Activated CD4-positive, CD25-positive, alpha-beta regulatory T cell treated with anti-CD3 and anti-CD28 coated beads, Interleukin-2, amount 50 U/mL, for 16 hours (primary cell): ENCODE results near the gene CTDSPL.

ENCODE experiments used
- DNase-seq: peaks from one replicate; pipeline ENCODE4 v3.0.0-alpha.2; 2020; ENCODE audit warnings: low read depth, low spot score

Gene CTDSPL

GRCh38 chr3:37942646-37943045 lies 81.0 kb downstream of the CTDSPL start:
- no peak for DNase-seq

GRCh38 chr3:37943126-37943525 lies 81.4 kb downstream of the CTDSPL start:
- DNase-seq, result no peak

DNA sequence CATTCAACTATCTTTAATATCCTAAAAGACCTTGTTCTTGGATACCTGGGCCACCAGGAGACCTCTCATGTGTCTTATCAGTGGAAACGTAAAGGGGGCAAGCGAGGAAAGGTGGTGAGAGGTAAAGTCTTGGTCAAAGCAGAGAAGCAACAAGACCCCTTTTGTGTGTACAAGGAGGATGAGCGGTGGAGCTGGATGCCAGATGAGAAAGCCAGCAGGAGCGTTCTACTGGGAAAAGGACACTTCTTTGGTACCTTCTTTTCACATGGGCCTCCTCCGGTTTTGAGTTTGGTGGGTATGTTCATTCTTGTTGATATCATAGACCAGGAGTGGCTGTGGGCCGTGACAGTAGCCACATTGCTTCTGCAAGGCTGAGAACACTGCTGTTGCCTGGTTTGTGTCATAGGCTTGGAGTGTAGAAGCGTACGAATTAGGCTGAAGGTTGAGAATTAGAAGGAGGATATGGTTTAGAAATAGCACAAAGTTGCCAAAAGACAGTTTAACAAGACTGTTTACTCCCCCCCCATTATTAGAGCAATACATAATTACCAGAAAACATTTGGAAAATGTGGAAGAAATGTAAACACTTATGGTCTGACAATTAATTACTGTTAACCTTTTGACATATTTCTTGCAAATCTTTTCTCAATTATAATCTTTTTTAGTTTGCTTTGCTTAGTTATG lies 82.1 kb downstream of the CTDSPL start:
- no peak for DNase-seq

DNA sequence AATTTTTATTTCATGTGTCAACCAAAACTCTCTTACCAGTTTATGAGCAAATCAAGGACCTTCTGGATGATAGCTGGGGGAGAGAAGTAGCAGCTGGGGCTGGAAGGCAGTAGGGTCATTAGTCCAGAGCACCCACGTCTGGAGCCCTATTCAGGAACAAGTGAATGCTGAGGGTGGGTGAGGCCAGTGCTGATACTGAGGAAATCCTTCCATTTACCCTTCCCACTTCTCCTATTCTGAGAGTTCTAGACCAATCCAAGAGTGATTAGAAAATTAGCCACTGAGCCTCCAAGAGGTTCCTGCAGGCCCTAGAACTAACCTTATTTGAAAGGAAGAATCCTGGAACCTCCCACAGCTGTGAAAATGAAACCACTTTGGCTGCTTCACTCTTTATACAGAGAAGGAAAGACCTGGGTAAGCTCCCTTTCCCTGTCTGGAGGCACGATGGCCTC lies 82.7 kb downstream of the CTDSPL start:
- DNase-seq, result no peak

DNA sequence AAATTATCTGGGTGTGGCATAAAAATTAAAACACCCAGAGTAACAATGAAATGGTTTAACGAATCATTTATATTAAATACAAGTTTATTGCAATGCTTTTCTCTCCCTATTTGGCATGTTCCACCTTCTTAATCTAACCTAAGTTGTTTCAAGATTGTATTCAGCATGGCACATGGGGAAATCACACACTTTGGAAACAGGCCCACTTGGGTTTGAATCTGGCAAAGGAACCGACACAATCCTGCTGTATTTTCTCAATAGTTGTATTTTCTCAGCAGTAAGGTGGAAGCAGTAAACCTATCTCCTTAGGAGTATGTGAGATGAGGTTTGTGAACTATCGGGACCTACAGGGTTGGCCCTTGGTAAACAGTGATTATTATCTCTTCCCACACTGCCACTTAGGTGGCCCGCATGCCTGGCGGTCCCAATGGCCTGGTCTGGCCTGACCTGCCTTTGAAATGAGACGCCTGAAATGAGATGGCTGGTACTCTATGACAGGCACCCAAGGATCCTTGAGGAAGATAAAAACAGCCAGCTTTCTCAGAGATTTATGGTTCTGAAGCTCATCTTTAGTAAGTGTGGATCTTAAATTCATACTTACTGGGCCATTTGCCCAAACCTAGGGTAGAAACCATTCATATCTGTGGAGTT lies 83.6 kb downstream of the CTDSPL start:
- no peak for DNase-seq

DNA sequence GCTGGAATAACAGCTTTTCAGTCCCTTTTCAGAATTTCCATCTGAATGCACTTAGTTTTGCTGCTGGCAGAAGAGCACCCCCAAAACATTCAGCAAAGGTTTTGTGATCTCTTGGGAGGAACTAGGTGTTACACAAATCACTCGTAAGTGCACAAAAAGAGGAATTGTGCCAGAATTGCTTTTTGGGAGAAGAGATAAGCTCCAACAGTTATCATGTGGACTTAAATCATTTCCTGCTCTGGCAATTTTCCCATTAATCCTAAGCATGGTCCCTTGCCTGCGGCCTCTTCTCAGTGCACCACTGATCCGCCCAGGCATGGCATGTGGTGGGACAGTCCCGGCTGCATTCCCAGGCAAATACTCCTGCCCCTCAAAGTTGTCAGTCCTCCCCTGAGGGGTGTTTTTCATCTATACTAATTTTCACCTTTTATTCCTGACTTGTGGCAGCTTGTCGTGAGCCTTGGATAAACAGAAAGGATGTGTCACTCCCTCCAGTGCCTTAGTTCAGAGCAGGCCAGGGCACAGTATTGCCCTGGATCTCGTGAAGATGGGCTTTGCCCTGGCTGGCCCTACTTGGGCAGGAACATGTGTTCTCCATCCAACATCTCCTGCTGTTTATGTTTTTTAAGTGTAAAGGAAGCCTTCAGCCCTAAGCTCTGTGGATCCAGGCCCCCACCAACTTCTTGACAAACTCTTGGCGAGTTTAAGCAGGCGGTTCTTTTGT lies 84.3 kb downstream of the CTDSPL start:
- DNase-seq, result no peak

DNA sequence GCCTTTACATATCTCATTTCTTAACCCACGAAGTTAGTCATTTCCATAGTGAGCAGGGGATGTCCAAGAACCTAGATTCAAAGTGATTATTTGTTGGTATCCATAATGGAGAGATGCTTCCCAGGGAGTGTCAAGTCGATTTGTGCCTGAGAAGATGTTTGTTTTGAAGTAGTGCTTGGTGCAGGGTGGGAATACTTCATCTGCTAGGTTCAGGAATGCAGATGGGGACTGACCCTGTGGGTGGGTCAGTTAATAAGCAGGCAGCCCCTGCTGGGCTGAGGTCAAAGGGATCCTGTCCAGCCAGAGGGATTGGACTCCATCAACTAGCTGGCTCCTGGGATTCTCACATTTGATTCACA lies 84.8 kb downstream of the CTDSPL start:
- DNase-seq, result no peak

DNA sequence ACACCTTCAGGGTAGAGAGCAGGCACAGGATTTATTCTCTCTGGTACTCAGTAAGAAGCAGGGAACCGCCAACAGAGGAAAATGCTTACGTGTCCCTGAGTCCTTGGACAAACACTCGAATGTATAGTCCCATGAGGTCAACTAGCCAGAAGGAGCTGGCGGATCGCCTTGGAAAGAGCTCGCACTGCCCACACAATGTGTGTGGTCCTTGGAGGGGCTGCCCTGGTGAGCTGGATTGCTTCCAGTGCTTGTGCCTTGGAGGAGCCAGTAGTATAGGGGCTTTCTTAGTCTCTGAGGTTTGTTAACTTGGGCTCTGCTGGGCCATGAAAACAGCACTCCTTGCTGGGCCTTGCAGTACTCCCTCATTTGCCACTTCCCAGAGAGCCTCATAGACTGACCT lies 88.2 kb downstream of the CTDSPL start:
- DNase-seq, result no peak

- no peak for DNase-seq
These were observed 90.9 kb downstream of the CTDSPL start for GRCh38 chr3:37952564-37952963.

DNA sequence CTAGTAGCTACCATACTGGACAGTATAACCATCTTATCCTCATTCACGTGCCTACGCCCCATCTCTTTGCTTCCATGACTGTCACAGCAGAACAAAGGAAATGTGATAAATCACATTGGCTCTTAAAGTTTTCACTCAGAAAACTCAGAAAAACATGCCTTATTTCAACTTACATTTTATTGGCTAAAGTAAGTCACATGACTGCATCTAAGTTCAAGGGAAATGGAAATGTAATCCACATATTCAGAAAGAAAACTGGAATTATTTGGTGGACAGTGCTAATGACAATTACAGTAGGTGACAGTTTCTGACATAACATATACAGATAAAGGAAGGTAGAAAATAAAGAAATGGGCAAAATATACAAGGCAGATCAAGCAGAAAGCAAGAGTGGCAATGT lies 91.5 kb downstream of the CTDSPL start:
- no peak for DNase-seq

GRCh38 chr3:37953707-37954394 lies 92.2 kb downstream of the CTDSPL start:
- no peak for DNase-seq

- no peak for DNase-seq
These were observed 93.2 kb downstream of the CTDSPL start for GRCh38 chr3:37954881-37955280.

GRCh38 chr3:37955918-37956707 lies 94.4 kb downstream of the CTDSPL start:
- DNase-seq, result no peak

DNA sequence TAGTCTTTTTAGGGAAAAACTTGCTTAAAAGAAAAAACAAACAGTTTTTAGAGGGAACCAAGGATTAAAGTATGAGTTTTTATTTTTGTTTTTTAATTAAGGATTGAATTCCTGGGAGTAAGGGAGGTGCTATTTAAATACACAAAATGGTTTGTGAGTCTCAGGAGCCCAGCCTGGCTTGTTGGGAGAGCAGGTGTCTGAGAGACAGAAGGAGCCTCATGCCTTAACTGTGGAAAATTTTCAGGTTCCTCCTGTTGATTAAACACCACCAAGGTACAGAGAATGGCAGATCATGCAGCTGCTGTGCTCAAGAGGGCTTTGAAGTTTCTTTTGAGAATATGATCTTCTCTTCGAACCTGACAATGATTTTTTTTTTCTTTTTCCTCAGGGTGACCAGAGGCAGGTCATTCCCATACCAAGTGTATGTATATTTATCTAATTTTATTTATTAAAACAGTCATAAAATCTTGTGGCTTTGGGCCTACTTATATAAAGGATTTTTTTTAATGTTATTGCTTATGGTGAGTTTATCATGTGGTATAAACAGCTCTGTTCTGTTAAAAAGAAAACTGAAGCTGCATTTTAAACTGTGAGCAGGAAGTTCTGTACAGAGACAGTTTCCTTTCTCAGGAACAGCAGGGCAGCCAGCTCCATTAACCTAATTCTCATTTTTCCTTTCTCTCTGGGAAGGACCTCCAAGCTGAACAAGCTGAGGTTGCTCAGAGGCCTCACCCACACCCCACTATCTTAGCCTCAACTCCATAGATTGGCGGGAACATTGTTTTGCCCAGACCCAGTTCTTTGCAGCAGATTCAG lies 95.3 kb downstream of the CTDSPL start:
- no peak for DNase-seq

GRCh38 chr3:37957539-37957936 lies 95.9 kb downstream of the CTDSPL start:
- no peak for DNase-seq

DNA sequence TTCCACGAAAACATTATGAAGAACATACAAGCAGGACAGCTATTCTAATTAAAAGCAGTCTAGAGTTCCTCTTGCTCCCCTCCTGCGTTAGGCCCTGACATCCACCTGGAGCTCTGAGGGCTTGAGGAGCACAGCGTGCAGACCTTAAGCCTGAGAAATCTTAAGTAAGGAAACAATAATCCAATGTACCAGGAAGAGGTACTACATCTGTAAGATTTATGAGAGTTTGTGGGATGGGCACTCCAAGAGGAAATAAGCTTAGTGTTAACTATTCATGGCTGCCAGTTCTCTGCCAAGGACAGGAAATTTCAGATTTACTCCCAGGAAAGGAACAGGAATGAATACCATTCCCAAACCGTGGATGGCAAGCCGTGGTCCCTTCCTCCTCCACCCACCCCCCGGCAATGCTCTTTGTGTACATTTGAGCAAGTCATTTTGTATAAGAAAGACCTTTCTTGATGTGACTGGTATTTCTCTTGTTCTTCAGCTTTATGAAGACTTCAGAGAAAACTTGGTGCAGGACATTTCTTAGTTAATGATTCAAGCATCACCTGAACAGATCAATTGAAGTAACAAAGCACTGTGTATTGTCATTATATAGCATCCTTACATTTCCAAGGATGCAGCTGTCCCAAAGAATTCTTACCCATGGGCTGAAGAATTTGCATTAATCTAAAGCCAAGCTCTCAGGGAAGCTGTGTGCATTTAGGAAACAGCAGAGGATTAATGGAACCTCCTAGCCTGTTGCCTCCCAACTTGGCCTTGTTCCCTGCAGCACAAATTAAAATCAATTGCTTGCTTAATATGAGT lies 100.1 kb downstream of the CTDSPL start:
- no peak for DNase-seq

GRCh38 chr3:37963016-37963415 lies 101.3 kb downstream of the CTDSPL start:
- no peak for DNase-seq

GRCh38 chr3:37963635-37964034 lies 102.0 kb downstream of the CTDSPL start:
- no peak for DNase-seq

GRCh38 chr3:37964146-37964545 lies 102.5 kb downstream of the CTDSPL start:
- DNase-seq, result no peak

DNA sequence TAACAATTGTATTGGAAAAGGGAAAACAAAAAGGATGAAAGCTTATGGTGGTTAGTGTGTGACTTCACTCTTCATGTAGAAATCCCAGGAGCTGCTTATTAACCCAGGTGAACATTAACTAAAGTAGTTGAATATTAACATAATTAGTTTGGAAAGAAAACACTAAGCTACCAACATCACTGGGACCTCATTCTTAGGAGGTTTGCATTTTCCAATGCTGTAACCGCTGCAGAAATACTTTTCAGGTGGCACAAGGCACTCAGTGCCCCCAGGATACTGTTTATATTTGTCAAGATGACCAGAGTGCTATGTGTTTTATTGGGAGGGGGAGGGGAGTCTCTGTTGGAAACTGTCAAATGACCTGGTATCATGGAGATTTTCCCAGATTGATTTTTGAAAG lies 103.0 kb downstream of the CTDSPL start:
- no peak for DNase-seq
